ENCODE measurements around the gene STYXL1. TPM values are rescaled to one million over a fixed set of nuclear protein-coding genes. Genes with fewer than 3 reads are reported as not detected.

The STYXL1 gene
- total RNA-seq, 1 donor from 2014 or later, result 33.9 TPM

GRCh38 chr7:75994388-75995051 lies 53.3 kb downstream of the STYXL1 start, which contains the start of gene TMEM120A:
Gene TMEM120A (minus strand): TSS chr7:75994595. CDS start chr7:75994570, 25 bp downstream.
- DNase-seq (ENCODE audit: low read depth in 2 of 2), result peak; percentile 93 to 98

GRCh38 chr7:75993689-75994387 lies 54.0 kb downstream of the STYXL1 start:
- DNase-seq (ENCODE audit: low read depth in 2 of 2), result peak; percentile 50 to 90

GRCh38 chr7:75992083-75992755 lies 55.6 kb downstream of the STYXL1 start:
- DNase-seq (ENCODE audit: low read depth in 2 of 2), result no peak

GRCh38 chr7:75991531-75992082 lies 56.2 kb downstream of the STYXL1 start:
- DNase-seq (ENCODE audit: low read depth in 2 of 2), result no peak

GRCh38 chr7:75989500-75990388 lies 58.1 kb downstream of the STYXL1 start:
- no peak for DNase-seq (ENCODE audit: low read depth in 2 of 2)

GRCh38 chr7:75988568-75989499 lies 59.0 kb downstream of the STYXL1 start:
- no peak for DNase-seq (ENCODE audit: low read depth in 2 of 2)

DNA sequence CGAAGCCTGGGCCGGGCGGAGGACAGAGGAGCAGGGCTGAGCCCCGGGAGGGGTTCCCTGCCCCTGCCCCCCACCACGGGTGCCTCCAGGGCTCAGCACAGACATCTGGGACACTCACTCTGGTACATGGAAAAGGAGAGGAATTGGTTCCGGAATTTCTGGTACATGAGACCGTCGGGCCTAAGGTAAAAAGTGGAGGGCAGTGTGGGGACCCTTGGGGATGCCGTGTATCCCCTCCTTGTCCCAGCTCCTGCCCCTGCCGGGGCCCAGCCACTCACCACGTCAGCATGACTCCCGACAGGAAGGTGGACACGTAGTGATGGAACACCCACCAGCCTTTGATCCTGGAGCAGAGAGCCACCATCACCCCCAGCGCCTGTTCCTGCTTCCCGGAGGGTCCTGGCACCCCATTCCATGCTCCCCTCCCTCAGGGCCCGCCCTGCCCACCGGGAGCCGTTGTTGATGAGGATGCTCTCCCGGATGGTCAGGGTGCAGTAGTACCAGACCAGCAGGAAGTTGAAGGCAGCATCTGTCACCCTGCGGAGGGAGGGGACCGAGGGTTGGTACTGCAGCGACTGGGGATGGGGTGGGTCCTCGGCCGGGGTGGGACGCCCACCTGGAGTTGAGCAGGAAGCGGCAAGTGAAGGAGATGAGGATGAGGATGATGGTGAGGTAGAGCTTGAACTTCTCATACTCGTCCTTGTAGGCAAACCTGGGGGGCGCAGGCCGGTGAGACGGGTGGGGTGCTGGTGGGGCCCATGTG lies 59.8 kb downstream of the STYXL1 start:
- DNase-seq (ENCODE audit: low read depth in 2 of 2), result no peak

DNA sequence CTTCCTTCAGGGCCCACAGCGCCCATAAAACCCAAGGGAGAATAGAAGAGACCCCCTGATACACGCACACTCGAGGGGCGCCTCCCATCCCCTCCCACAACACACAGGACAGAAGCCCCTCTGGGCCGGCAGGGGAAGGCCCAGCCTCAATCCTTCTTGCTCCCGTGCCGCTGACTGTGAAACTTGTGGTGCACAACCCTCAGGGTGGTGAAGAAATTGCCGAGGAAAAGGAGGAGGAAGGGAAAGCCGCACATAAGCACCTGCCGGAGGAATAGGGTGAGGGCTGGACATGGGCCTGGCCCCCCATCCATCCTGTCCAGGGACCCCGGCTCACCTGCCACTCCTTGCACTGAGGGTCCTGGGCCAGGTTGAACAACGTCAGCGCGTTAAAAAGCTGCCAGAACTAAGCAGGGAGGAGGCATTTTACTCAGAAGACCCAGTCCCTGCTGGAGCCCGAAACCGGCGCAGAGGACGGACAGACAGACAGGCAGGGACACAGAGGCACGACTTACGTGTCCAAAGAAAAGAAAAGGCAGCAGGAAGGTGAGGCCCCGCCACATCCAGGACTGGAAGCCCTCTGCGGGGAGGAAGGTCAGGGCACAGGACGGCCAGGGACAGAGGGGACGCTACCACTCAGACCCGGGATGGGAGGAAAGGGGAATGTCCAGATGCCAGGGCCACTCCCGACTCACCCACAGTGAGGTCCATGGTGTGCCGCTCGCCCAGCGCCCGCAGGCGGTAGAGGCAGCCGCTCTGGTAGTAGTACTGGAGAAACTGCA lies 60.6 kb downstream of the STYXL1 start:
- no peak for DNase-seq (ENCODE audit: low read depth in 2 of 2)

- no peak for DNase-seq (ENCODE audit: low read depth in 2 of 2)
These were observed 61.5 kb downstream of the STYXL1 start for GRCh38 chr7:75986147-75986781.

DNA sequence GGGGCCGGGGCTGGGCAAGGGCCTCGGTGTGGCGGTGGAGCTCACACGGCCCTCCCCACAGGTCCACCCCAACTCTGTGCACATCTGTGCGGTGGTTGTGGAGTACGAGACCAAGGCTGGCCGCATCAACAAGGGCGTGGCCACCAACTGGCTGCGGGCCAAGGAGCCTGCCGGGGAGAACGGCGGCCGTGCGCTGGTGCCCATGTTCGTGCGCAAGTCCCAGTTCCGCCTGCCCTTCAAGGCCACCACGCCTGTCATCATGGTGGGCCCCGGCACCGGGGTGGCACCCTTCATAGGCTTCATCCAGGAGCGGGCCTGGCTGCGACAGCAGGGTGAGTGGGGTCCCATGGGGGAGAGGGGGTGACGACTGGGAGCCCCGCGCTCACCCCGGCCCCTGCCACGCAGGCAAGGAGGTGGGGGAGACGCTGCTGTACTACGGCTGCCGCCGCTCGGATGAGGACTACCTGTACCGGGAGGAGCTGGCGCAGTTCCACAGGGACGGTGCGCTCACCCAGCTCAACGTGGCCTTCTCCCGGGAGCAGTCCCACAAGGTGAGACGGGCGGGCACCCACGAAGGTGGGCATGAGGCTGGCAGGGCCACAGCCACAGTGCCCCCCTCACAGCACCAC lies 62.2 kb downstream of the STYXL1 start:
- peak in 1 of 2 donors; percentile 39 for DNase-seq (ENCODE audit: low read depth in 2 of 2)

GRCh38 chr7:75985009-75985517 lies 62.7 kb downstream of the STYXL1 start:
- DNase-seq (ENCODE audit: low read depth in 2 of 2), result no peak

- DNase-seq (ENCODE audit: low read depth in 2 of 2), result no peak
These were observed 63.4 kb downstream of the STYXL1 start for GRCh38 chr7:75984130-75985008.

- no peak for DNase-seq (ENCODE audit: low read depth in 2 of 2)
These were observed 64.2 kb downstream of the STYXL1 start for GRCh38 chr7:75983471-75984129.

GRCh38 chr7:75982306-75983064 lies 65.3 kb downstream of the STYXL1 start:
- DNase-seq (ENCODE audit: low read depth in 2 of 2), result no peak
